Measurements from ENCODE around the gene ATR. TPM values are rescaled to one million over a fixed set of nuclear protein-coding genes. Genes with fewer than 3 reads are reported as not detected.
"Not testable (repeated sequence)": the region's sequence is repeated elsewhere in the genome, so short reads cannot be mapped to it uniquely, and the experiment has no call there.

ATR gene
- polyA plus RNA-seq, 1 donor from 2014 or later = 26.1 TPM

DNA sequence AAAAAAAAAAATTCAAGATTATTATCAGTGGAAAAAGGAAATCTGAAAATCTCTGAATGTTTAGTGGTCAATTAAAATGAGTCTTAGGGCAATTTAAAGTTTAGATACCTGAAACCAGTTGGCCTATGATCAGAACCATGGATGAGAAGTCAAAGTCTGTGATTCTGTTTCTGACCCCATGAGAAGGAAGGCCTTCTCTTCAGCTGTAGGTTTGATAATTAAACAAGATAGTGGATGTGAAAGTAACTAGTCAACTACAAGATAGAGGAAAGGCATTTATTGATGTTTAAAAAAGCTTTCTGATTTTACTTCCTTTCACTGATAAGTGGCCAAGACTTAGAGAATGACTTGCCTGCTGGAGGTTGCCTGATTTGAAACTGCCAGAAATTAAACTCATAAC lies 26.4 kb upstream of the ATR start:
- Histone ChIP-seq H3F3A (ENCODE audit: insufficient read depth, low read length, poor library complexity, severe bottlenecking) (no peaks in the 10 kb centered on the region), H3K9me3 (ENCODE audit: low read length) (no peaks in the 10 kb centered on the region), H3K27me3 (ENCODE audit: insufficient read depth, low read depth, low read length) (no peaks in the 10 kb centered on the region), H2AFZ (ENCODE audit: low read depth, low read length) (no peak overlapping the region), H4K20me1 (ENCODE audit: insufficient read depth) (no peaks in the 10 kb centered on the region), H3K36me3 (ENCODE audit: insufficient read depth, low read length) (no peaks in the 10 kb centered on the region), H3K9ac (ENCODE audit: low read length) (no peak overlapping the region), H3K4me2 (ENCODE audit: low read length) (no peak overlapping the region), H3K79me2 (replicated peaks; ENCODE audit: insufficient read depth, low read length) (no peaks in the 10 kb centered on the region), H3K27ac (ENCODE audit: low read length) (no peak overlapping the region), H3K4me3 (ENCODE audit: low read length) (no peak overlapping the region), H3K9me2 (ENCODE audit: insufficient read depth, low read length) (no peaks in the 10 kb centered on the region)
- TF ChIP-seq EZH2 (IDR thresholded peaks at IDR 0.05; ENCODE audit: borderline replicate concordance, insufficient read depth, low read length, poor library complexity, severe bottlenecking) (no peak), RAD21 (conservative IDR thresholded peaks at IDR 0.05) (no peak), SMC3 (conservative IDR thresholded peaks at IDR 0.05; ENCODE audit: poor library complexity) (no peak), EP300 (conservative IDR thresholded peaks at IDR 0.05; ENCODE audit: poor library complexity, severe bottlenecking) (no peak), TAF1 (IDR thresholded peaks at IDR 0.05; ENCODE audit: low read depth) (no peak), MXI1 (conservative IDR thresholded peaks at IDR 0.05; ENCODE audit: poor library complexity, severe bottlenecking) (no peak), POLR2AphosphoS5 (IDR thresholded peaks at IDR 0.05) (no peak)
- TF ChIP-seq, protein P1, sequence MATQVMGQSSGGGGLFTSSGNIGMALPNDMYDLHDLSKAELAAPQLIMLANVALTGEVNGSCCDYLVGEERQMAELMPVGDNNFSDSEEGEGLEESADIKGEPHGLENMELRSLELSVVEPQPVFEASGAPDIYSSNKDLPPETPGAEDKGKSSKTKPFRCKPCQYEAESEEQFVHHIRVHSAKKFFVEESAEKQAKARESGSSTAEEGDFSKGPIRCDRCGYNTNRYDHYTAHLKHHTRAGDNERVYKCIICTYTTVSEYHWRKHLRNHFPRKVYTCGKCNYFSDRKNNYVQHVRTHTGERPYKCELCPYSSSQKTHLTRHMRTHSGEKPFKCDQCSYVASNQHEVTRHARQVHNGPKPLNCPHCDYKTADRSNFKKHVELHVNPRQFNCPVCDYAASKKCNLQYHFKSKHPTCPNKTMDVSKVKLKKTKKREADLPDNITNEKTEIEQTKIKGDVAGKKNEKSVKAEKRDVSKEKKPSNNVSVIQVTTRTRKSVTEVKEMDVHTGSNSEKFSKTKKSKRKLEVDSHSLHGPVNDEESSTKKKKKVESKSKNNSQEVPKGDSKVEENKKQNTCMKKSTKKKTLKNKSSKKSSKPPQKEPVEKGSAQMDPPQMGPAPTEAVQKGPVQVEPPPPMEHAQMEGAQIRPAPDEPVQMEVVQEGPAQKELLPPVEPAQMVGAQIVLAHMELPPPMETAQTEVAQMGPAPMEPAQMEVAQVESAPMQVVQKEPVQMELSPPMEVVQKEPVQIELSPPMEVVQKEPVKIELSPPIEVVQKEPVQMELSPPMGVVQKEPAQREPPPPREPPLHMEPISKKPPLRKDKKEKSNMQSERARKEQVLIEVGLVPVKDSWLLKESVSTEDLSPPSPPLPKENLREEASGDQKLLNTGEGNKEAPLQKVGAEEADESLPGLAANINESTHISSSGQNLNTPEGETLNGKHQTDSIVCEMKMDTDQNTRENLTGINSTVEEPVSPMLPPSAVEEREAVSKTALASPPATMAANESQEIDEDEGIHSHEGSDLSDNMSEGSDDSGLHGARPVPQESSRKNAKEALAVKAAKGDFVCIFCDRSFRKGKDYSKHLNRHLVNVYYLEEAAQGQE (IDR thresholded peaks at IDR 0.05; ENCODE audit: borderline replicate concordance) = no peak
- TF ChIP-seq, protein P2, sequence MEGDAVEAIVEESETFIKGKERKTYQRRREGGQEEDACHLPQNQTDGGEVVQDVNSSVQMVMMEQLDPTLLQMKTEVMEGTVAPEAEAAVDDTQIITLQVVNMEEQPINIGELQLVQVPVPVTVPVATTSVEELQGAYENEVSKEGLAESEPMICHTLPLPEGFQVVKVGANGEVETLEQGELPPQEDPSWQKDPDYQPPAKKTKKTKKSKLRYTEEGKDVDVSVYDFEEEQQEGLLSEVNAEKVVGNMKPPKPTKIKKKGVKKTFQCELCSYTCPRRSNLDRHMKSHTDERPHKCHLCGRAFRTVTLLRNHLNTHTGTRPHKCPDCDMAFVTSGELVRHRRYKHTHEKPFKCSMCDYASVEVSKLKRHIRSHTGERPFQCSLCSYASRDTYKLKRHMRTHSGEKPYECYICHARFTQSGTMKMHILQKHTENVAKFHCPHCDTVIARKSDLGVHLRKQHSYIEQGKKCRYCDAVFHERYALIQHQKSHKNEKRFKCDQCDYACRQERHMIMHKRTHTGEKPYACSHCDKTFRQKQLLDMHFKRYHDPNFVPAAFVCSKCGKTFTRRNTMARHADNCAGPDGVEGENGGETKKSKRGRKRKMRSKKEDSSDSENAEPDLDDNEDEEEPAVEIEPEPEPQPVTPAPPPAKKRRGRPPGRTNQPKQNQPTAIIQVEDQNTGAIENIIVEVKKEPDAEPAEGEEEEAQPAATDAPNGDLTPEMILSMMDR (IDR thresholded peaks at IDR 0.05; ENCODE audit: poor library complexity, severe bottlenecking) = no peak

DNA sequence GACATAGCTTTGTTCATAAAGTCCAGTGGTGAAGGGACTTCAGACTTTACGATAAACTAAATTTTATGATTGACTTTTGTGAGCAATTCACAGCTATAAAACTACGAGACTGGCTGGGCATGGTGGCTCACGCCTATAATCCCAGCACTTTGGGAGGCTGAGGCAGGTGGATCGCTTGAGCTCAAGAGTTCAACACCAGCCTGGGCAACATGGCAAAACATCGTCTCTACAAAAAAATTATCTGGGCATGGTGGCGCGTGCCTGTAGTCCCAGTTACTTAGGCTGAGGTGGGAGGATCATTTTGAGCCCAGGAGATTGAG lies 24.8 kb upstream of the ATR start:
- not testable (repeated sequence) for H3K4me3 ChIP-seq (ENCODE audit: low read length)

More for the DNA sequence above, 24.8 kb upstream of the ATR start:
- H3F3A ChIP-seq (ENCODE audit: insufficient read depth, low read length, poor library complexity, severe bottlenecking); H3K9ac ChIP-seq (ENCODE audit: low read length); H4K20me1 ChIP-seq (ENCODE audit: insufficient read depth); H2AFZ ChIP-seq (ENCODE audit: low read depth, low read length); H3K27me3 ChIP-seq (ENCODE audit: insufficient read depth, low read depth, low read length); H3K36me3 ChIP-seq (ENCODE audit: insufficient read depth, low read length); H3K9me3 ChIP-seq (ENCODE audit: low read length); H3K79me2 ChIP-seq (replicated peaks; ENCODE audit: insufficient read depth, low read length); H3K4me2 ChIP-seq (ENCODE audit: low read length); H3K27ac ChIP-seq (ENCODE audit: low read length); H3K9me2 ChIP-seq (ENCODE audit: insufficient read depth, low read length): not testable (repeated sequence)

Data from neural cell (in vitro differentiated cells).